ENCODE measurements around the gene LSM14A. TPM values are rescaled to one million over a fixed set of nuclear protein-coding genes. Genes with fewer than 3 reads are reported as not detected.

LSM14A gene
- total RNA-seq, 4 donors from 2014 or later = 88.2 to 152 (median 127) TPM

DNA sequence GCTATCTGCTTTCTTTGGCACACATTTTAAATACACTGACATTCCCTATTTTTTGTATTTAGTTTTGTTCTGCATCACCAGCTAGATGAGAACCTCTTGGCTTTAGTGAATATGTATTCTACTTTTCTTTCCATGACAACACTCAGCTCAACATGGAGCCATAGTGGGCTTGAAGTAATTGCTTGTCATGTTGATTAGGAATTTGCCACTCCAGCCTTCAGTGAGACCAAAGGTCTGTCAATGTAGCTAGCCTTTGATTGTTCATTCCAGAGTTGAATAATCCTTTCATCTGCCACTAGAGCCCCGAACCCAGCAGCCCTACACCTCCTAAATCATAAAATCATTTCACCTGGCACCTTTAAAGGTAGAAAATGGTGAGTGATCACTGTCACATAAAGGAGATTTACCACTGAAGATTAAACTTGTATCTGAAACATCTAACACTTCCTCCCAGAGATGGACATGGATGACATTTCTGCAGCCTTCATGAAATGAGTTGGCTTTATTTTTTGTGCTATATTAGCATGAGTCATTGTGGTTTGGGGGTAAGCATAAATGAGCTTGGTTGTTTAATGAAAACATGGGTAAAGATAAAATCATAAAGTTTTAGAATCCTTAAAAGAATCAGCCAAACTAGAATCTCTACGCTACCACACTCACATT is 52.8 kb downstream of the LSM14A start:
- H3K4me3 ChIP-seq = no peak overlapping the region
- no peaks in the 10 kb centered on the region for H3K27me3 ChIP-seq
- no peak overlapping the region for H3K27ac ChIP-seq
- TF ChIP-seq POLR2A (IDR thresholded peaks at IDR 0.05) = no peak
- TF ChIP-seq, protein P1, sequence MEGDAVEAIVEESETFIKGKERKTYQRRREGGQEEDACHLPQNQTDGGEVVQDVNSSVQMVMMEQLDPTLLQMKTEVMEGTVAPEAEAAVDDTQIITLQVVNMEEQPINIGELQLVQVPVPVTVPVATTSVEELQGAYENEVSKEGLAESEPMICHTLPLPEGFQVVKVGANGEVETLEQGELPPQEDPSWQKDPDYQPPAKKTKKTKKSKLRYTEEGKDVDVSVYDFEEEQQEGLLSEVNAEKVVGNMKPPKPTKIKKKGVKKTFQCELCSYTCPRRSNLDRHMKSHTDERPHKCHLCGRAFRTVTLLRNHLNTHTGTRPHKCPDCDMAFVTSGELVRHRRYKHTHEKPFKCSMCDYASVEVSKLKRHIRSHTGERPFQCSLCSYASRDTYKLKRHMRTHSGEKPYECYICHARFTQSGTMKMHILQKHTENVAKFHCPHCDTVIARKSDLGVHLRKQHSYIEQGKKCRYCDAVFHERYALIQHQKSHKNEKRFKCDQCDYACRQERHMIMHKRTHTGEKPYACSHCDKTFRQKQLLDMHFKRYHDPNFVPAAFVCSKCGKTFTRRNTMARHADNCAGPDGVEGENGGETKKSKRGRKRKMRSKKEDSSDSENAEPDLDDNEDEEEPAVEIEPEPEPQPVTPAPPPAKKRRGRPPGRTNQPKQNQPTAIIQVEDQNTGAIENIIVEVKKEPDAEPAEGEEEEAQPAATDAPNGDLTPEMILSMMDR (IDR thresholded peaks at IDR 0.05) = no peak
- no peaks in the 10 kb centered on the region for H3K4me1 ChIP-seq
- H3K9me3 ChIP-seq = no peaks in the 10 kb centered on the region
- no peak for DNase-seq
- H3K36me3 ChIP-seq = peaks cover 0 to 98% (median 0%) of the 10 kb centered on the region in 3 donors

DNA sequence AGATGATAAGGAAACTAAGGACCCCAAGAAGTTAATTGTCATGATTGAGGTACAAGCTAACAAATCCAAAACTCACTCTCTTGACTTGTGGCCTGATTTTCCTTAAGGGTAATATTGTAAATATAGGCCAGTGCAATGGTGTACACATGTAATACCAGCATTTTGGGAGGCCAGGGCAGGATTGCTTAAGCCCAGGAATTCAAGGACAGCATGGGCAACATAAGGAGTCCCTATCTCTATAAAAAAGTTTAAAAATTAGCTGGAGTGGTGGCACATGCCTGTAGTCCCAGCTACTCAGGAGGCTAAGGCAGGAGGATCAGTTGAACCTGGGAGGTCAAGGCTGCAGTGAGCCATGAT is 53.3 kb downstream of the LSM14A start:
- Histone ChIP-seq H3K4me1 (no peaks in the 10 kb centered on the region), H3K27ac (no peak overlapping the region), H3K4me3 (no peak overlapping the region), H3K27me3 (no peaks in the 10 kb centered on the region), H3K36me3 (peaks cover 0 to 98% (median 0%) of the 10 kb centered on the region in 3 donors), H3K9me3 (no peaks in the 10 kb centered on the region)
- TF ChIP-seq, protein P1 (IDR thresholded peaks at IDR 0.05) = no peak
- no peak for TF ChIP-seq POLR2A (IDR thresholded peaks at IDR 0.05)
- DNase-seq = no peak

DNA sequence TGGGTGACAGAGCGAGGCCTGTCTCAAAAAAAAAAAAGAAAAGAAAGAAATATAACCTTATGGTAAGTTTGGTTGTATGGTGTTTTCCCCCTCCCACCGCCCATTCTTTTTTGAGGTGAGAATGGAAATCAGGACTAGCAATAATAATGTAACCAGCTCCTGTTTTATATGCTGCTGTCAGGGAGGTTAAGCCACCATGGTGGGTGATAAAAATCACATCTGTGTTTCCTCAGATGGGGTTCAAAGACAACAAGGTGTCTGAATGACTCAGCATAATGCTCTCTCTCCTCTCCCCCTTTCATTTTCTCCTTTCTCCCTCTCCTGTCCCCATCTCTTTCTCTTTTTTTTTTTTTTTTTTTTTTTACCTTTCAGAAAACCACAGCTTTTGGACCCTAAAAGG is 53.7 kb downstream of the LSM14A start:
- H3K27ac ChIP-seq = no peak overlapping the region
- no peaks in the 10 kb centered on the region for H3K27me3 ChIP-seq
- no peak overlapping the region for H3K4me3 ChIP-seq
- H3K9me3 ChIP-seq = no peaks in the 10 kb centered on the region
- H3K36me3 ChIP-seq = peaks cover 0 to 98% (median 0%) of the 10 kb centered on the region in 3 donors
- DNase-seq = no peak
- no peak for TF ChIP-seq POLR2A (IDR thresholded peaks at IDR 0.05)
- TF ChIP-seq, protein P1 (IDR thresholded peaks at IDR 0.05) = no peak
- no peaks in the 10 kb centered on the region for H3K4me1 ChIP-seq

DNA sequence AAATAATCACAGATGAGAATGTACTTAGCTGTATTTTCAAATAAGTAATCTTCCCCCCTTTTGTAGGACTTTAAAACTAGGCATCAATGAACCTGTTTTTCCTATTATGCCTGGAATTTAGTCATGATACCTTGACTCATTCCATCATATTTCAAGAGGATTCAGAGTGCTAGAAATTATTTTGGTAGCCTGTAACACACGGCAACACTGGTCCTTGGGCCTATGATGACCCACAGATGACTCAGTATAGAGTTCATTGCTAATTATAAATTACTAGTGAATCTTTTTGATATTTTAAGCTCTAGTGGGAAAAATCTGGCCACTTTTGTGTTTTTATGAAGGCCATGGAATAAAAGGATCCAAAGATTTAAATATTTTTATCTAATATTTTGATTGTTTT is 56.0 kb downstream of the LSM14A start:
- H3K36me3 ChIP-seq = peaks cover 0 to 75% (median 0%) of the 10 kb centered on the region in 3 donors
- DNase-seq = no peak
- no peaks in the 10 kb centered on the region for H3K9me3 ChIP-seq
- no peak overlapping the region for H3K4me3 ChIP-seq
- TF ChIP-seq, protein P1 (IDR thresholded peaks at IDR 0.05) = no peak
- no peak for TF ChIP-seq POLR2A (IDR thresholded peaks at IDR 0.05)
- H3K27me3 ChIP-seq = no peaks in the 10 kb centered on the region
- no peak overlapping the region for H3K27ac ChIP-seq
- peaks cover 0 to 5% (median 0%) of the 10 kb centered on the region in 4 donors for H3K4me1 ChIP-seq

DNA sequence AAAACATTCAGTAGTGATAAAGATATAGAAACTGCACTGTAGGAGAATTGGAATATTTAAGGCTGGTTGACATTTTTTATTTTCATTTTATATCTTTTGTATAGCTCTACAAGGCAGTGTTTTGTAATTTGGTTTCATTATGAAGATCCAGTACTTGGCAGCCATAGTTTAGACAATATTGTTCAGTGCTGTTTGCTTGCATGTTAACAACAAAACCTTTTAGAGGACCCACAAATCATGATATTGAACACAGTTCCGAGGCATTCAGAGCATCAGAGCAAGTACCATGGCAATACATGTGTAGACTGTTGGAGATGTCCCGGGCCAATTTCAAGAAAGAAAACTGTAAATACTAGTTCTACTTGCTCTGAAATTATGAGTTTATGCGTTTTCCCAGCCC is 56.5 kb downstream of the LSM14A start:
- H3K27me3 ChIP-seq = no peaks in the 10 kb centered on the region
- H3K4me1 ChIP-seq = peaks cover 0 to 5% (median 0%) of the 10 kb centered on the region in 4 donors
- TF ChIP-seq POLR2A (IDR thresholded peaks at IDR 0.05) = no peak
- no peaks in the 10 kb centered on the region for H3K9me3 ChIP-seq
- peaks cover 0 to 70% (median 0%) of the 10 kb centered on the region in 3 donors for H3K36me3 ChIP-seq
- no peak for DNase-seq
- H3K27ac ChIP-seq = no peak overlapping the region
- no peak overlapping the region for H3K4me3 ChIP-seq

DNA sequence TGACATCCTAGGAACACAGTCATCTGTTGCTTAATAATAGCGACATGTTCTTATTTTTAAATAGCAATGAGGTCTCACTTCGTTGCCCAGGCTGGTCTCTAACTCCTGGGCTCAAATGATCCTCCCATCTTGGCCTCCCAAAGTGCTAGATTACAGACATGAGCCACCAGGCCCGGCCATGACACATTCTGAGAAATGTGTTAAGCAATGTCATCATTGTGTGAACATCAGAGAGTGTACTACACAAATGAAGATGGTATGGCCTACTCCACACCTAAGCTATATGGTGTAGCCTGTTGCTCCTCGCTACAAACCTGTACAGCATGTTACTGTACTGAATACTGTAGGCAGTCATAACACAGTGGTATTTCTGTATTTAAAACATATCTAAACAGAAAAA is 57.4 kb downstream of the LSM14A start:
- H3K36me3 ChIP-seq = peaks cover 0 to 61% (median 0%) of the 10 kb centered on the region in 3 donors
- no peak for DNase-seq
- H3K4me1 ChIP-seq = peaks cover 0 to 5% (median 0%) of the 10 kb centered on the region in 4 donors
- H3K27ac ChIP-seq = no peak overlapping the region
- no peak overlapping the region for H3K4me3 ChIP-seq
- H3K9me3 ChIP-seq = no peaks in the 10 kb centered on the region
- no peaks in the 10 kb centered on the region for H3K27me3 ChIP-seq
- TF ChIP-seq, protein P1 (IDR thresholded peaks at IDR 0.05) = no peak
- TF ChIP-seq POLR2A (IDR thresholded peaks at IDR 0.05) = no peak

All from Peyer's patch (tissue), 4 donors.